T-helper 17 cell (primary cell): ENCODE data around the gene CNTFR. TPM values are rescaled to one million over a fixed set of nuclear protein-coding genes. Genes with fewer than 3 reads are reported as not detected.

ENCODE experiments used
- ATAC-seq: fragments of 150-1000 bp; cut with Tn5 transposase; 2 replicates; pipeline ENCODE4 v1.10.0; 2021; ENCODE audit warnings: mild to moderate bottlenecking, moderate library complexity
- DNase-seq, 3 donors: peaks; one replicate each; pipeline versions ENCODE4 v3.0.0 to v3.0.0-alpha.2; 2020 to 2021
- H3K9me3 ChIP-seq: one replicate; pipeline ENCODE4 v1.7.0; 2013; ENCODE audit warnings: low read length, mild to moderate bottlenecking; ENCODE audit not compliant: control insufficient read depth, poor library complexity, severe bottlenecking
- H3K27ac Mint-ChIP-seq: one replicate; pipeline ENCODE4 v1.8.0; 2022; ENCODE audit warnings: mild to moderate bottlenecking, moderate library complexity, mixed read lengths
- H3K27me3 Mint-ChIP-seq: one replicate; pipeline ENCODE4 v1.8.0; 2022; ENCODE audit warnings: mixed read lengths
- H3K36me3 Mint-ChIP-seq: one replicate; pipeline ENCODE4 v1.8.0; 2022; ENCODE audit warnings: low read depth, mixed read lengths
- H3K4me1 Mint-ChIP-seq: one replicate; pipeline ENCODE4 v1.8.0; 2022; ENCODE audit warnings: mild to moderate bottlenecking, mixed read lengths
- H3K4me3 Mint-ChIP-seq: one replicate; pipeline ENCODE4 v1.8.0; 2022; ENCODE audit warnings: mild to moderate bottlenecking, moderate library complexity, mixed read lengths
- total RNA-seq, 4 donors: library from RNA in 2 of 4; stranded (reverse) in 2 of 4; gene quantifications; one replicate each; pipeline ENCODE4 v1.2.3 and lab custom pipeline; 2022 to 2026

The CNTFR gene
- total RNA-seq, 2 donors from 2014 or later: not detected

DNA sequence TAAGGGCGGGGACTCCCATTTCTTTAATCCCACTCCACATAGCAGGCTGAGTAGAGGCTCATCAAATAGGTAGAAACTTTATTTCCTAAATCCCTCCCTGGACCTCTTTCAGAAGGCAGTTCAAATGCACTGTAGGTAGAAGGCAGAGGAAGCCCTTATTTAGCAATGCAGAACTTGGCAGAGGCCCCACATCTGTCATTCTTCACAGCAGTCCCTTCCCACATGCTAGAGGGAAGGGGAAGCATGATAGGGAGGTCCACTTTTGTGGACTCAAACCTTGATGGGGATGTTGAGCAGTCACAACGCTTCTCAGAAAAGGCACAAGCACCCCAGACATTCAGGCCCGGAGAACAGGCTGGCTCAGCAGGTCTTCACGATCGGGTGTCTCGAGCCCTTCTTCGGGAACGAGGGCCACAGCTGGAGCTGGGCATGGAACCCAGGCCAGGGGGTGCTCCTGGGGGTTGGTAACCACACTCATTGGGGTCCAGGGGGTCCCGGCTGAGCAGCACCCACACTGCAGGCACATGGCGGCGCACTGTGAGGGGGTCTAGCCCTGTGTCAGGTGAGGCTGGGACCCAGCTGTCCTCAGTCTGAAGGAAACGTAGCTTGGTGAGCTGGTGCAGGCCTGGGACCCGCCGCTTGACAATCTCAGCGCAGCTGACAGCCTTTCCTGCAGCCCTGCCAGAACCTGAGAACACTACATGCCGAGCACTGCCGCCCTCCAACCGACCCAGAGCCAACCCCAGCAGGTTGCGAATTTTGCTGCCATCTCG lies 21.1 kb upstream of the CNTFR start:
- no peaks in the 10 kb centered on the region for H3K9me3 ChIP-seq
- no peak for ATAC-seq
- peak overlapping the region; percentile 93 for H3K27ac Mint-ChIP-seq
- H3K36me3 Mint-ChIP-seq: peaks cover 2% of the 10 kb centered on the region
- no peak for DNase-seq
- no peaks in the 10 kb centered on the region for H3K27me3 Mint-ChIP-seq
- peak overlapping the region; percentile 47 for H3K4me3 Mint-ChIP-seq
- H3K4me1 Mint-ChIP-seq: peaks cover 23% of the 10 kb centered on the region

- Mint-ChIP-seq H3K4me3 (no peak overlapping the region), H3K27me3 (peaks cover 13% of the 10 kb centered on the region)
Measured at GRCh38 chr9:34607331-34607730, 17.8 kb upstream of the CNTFR start.

GRCh38 chr9:34606905-34607304 lies 17.4 kb upstream of the CNTFR start:
- H3K9me3 ChIP-seq: no peaks in the 10 kb centered on the region
- no peak overlapping the region for H3K4me3 Mint-ChIP-seq

More at GRCh38 chr9:34607331-34607730, 17.8 kb upstream of the CNTFR start:
- DNase-seq: no peak
- H3K36me3 Mint-ChIP-seq: no peaks in the 10 kb centered on the region
- ATAC-seq: no peak
- H3K4me1 Mint-ChIP-seq: peaks cover 16% of the 10 kb centered on the region
- H3K27ac Mint-ChIP-seq: no peak overlapping the region
- H3K9me3 ChIP-seq: no peaks in the 10 kb centered on the region

DNA sequence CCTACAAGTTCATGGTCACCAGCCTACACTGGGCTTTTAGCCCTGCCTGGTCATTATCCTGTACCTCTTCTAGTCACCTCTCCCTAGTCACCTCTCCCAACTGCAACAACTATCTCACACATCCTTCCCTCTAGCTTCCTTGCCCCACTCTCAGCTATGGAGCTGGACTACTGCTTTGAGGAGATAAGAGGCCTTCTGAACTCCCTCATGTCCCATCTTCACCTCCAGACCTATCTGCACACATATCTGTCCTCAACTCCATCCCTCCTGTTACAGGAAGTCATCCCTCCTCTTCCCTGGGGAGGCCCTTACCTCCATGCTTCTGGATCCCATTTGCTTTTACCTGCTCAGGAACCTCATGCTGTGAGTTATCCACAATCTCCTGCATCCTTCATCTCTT lies 16.7 kb upstream of the CNTFR start:
- Mint-ChIP-seq H3K4me3 (no peak overlapping the region), H3K27ac (no peak overlapping the region), H3K4me1 (peaks cover 11% of the 10 kb centered on the region), H3K36me3 (no peaks in the 10 kb centered on the region), H3K27me3 (peaks cover 17% of the 10 kb centered on the region)
- ATAC-seq (no peak), DNase-seq (no peak)
- H3K9me3 ChIP-seq: no peaks in the 10 kb centered on the region

More at GRCh38 chr9:34606905-34607304, 17.4 kb upstream of the CNTFR start:
- H3K27me3 Mint-ChIP-seq: peaks cover 13% of the 10 kb centered on the region
- no peak overlapping the region for H3K27ac Mint-ChIP-seq
- ATAC-seq: no peak
- DNase-seq: no peak
- no peaks in the 10 kb centered on the region for H3K36me3 Mint-ChIP-seq
- peaks cover 14% of the 10 kb centered on the region for H3K4me1 Mint-ChIP-seq

DNA sequence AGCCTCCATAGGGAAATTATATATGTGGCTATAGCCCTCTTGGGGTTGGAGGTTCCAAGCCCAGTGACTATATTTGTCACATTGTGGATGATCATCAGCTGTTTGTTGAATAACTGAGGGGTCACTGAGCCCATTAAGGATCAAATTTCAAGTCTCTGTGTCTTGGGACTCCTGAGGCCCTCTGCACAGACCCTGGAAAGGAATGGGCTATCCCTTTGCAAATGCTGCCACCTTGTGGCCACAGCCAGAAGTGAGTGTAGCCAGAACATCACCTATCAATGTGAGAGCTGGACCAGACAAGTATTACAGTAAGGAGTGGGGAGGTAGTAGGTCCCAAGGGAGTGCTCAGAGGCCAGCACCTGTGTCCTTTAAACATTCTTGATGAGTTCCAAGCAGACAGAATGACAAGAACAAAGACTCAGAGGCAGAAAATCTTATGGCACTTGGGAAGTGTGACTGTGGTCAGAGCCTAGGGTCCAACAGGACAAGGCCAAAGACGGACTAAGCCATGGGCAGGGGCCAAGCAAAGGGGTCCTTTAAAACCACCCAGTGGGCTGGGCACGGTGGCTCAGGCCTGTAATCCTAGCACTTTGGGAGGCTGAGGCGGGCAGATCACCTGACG lies 14.2 kb upstream of the CNTFR start:
- peaks cover 6% of the 10 kb centered on the region for H3K4me1 Mint-ChIP-seq
- DNase-seq: peak; percentile 60 to 79 (median 61)
- H3K27me3 Mint-ChIP-seq: peaks cover 35% of the 10 kb centered on the region
- no peak overlapping the region for H3K4me3 Mint-ChIP-seq
- H3K27ac Mint-ChIP-seq: no peak overlapping the region
- H3K9me3 ChIP-seq: no peaks in the 10 kb centered on the region
- peaks cover 2% of the 10 kb centered on the region for H3K36me3 Mint-ChIP-seq
- ATAC-seq: peak; percentile 94

DNA sequence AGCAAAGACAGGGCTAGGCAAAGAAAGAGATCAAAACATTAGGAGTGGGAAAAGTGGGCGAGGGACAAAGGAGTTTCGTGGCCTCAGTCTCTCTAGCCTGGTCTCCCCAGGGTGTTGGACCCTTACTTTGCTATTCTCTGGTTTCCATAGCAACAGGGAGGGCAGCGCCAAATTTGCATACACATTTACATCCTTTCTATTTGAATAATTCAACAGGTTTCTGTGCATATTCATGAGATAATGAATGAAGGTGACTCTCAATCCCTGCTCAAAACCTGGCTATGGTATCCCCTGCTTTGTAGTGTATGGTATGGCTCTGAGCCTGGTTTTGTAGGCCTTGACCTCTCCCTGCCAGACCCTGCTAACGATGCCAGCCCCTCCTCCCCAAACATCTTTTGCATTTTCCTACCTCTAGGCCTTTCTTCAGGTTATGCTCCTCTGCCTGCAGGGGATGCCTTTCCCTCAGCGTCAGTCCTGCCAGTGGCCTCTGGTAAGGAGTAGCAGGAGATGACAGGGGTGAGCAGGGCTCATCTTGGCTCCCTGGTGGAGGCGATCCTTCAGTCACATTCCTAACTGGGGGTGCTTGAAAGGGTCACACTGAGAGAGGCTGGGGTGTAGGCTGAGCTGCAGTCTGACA lies 12.5 kb upstream of the CNTFR start:
- ATAC-seq: no peak
- H3K9me3 ChIP-seq: no peaks in the 10 kb centered on the region
- Mint-ChIP-seq H3K27me3 (peaks cover 43% of the 10 kb centered on the region), H3K27ac (peak overlapping the region; percentile 75), H3K4me3 (no peak overlapping the region), H3K36me3 (peaks cover 2% of the 10 kb centered on the region), H3K4me1 (peaks cover 8% of the 10 kb centered on the region)
- no peak for DNase-seq

DNA sequence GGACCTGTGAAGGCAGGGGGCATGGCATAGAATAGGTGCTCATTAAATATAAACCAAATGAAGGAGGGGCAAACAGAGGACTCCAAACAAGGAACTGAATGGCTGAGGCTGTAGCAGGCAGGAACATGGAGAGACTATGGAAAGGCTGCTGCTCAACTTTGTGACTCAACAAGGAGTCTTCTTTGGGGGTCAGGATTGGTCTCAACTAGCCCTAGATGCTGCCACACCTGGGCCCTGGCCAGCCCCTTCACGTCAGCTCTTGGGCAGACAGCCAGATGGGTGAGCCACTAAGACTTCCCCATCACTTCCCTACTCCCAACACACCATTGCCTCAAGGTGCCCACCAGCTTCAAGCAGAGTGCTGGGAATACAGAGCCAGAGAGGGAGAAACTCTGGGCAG lies 11.4 kb upstream of the CNTFR start:
- H3K27ac Mint-ChIP-seq: peak overlapping the region; percentile 75
- no peaks in the 10 kb centered on the region for H3K9me3 ChIP-seq
- no peak overlapping the region for H3K4me3 Mint-ChIP-seq
- peaks cover 52% of the 10 kb centered on the region for H3K27me3 Mint-ChIP-seq
- peaks cover 10% of the 10 kb centered on the region for H3K4me1 Mint-ChIP-seq
- H3K36me3 Mint-ChIP-seq: peaks cover 4% of the 10 kb centered on the region
- DNase-seq: no peak
- no peak for ATAC-seq

DNA sequence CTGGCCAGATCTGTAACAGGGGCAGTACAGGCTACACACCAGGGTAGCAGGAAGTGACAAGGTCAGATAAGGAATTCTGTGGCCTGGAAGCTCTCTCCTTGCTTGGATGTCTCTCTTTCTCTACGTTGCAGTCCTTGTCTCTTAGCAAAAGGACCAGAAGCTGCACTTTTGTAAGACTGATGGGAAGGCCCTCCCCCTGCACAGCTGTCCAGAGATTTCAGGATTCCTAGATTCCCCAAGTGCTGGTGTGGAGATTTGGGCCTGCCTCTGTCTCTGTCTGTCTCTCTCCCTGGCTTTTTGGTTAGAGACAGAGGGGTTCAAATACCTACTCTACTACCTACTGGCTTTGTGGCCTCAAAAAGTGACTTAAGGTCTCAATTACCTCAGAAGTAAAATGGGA lies 10.0 kb upstream of the CNTFR start:
- peaks cover 4% of the 10 kb centered on the region for H3K36me3 Mint-ChIP-seq

DNA sequence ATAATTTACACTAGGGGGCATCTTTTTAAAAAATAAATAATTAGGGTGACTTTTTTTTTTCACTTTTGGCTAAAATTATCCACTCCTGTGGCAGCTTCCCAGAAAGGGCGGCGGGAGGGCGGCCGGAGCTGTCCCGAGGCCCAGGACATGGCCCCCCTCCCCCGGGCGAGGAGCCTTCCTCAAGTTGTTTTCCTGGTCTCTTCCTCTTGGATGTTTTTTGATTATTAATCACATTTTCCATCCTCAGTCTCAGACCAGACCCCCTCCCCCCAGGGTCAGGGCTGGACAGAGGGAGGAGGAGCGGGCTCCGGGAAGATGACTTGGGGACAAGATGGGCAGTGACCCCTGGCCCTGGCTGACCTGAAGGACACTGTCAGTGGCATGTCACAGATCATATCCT lies 4.7 kb upstream of the CNTFR start:
- peaks cover 66% of the 10 kb centered on the region for H3K27me3 Mint-ChIP-seq
- no peak for ATAC-seq
- H3K4me3 Mint-ChIP-seq: no peak overlapping the region

More for the DNA sequence above, 10.0 kb upstream of the CNTFR start:
- ATAC-seq (no peak), DNase-seq (no peak)
- Mint-ChIP-seq H3K4me3 (no peak overlapping the region), H3K4me1 (peaks cover 10% of the 10 kb centered on the region), H3K27ac (no peak overlapping the region), H3K27me3 (peaks cover 49% of the 10 kb centered on the region)
- no peaks in the 10 kb centered on the region for H3K9me3 ChIP-seq

DNA sequence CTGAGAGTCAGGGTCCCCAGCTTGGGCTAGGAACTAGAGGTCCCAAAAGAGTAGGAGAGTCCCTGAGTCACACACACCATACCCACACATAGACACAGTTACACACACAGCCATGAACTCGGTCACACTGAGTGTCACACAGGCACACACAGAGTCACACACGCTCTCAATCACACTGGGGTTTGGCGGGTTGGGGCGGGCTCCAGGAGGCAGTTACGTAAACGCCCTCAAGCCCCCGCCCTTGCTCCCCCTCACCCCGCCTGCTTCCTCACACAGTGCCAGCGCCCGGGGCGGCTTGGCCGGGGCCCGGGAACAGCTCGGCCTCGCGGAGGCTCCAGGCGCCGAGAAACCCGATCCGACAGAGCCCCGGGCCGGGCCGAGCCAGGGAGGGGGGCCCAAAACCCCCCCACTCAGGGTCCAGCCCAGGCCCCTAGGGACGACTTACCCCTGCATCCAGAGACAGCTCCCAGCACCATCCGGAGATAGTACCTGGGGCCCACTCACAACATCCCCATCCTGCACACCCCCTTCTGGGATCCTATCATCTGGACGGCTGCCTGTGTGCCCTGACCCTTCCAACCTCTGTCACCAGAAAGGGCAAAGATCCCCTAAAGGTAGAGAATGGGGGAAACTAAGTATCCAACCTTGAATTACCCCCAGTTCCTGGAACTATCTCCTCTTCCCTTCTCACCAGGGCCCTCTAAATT lies 3.5 kb upstream of the CNTFR start:
- Mint-ChIP-seq H3K36me3 (peaks cover 9% of the 10 kb centered on the region), H3K4me1 (peaks cover 34% of the 10 kb centered on the region), H3K4me3 (peak overlapping the region; percentile 90), H3K27ac (no peak overlapping the region), H3K27me3 (peaks cover 74% of the 10 kb centered on the region)
- ATAC-seq (no peak), DNase-seq (no peak)
- H3K9me3 ChIP-seq: no peaks in the 10 kb centered on the region

More for the DNA sequence above, 4.7 kb upstream of the CNTFR start:
- H3K27ac Mint-ChIP-seq: no peak overlapping the region
- H3K4me1 Mint-ChIP-seq: peaks cover 25% of the 10 kb centered on the region
- H3K9me3 ChIP-seq: no peaks in the 10 kb centered on the region
- peaks cover 4% of the 10 kb centered on the region for H3K36me3 Mint-ChIP-seq
- DNase-seq: no peak

- no peaks in the 10 kb centered on the region for H3K9me3 ChIP-seq
- H3K27me3 Mint-ChIP-seq: peaks cover 75% of the 10 kb centered on the region
- peaks cover 9% of the 10 kb centered on the region for H3K36me3 Mint-ChIP-seq
- ATAC-seq: no peak
- H3K27ac Mint-ChIP-seq: no peak overlapping the region
- H3K4me1 Mint-ChIP-seq: peaks cover 32% of the 10 kb centered on the region
- H3K4me3 Mint-ChIP-seq: peak overlapping the region; percentile 90
- DNase-seq: no peak
Measured at GRCh38 chr9:34591917-34592866, 2.7 kb upstream of the CNTFR start.

DNA sequence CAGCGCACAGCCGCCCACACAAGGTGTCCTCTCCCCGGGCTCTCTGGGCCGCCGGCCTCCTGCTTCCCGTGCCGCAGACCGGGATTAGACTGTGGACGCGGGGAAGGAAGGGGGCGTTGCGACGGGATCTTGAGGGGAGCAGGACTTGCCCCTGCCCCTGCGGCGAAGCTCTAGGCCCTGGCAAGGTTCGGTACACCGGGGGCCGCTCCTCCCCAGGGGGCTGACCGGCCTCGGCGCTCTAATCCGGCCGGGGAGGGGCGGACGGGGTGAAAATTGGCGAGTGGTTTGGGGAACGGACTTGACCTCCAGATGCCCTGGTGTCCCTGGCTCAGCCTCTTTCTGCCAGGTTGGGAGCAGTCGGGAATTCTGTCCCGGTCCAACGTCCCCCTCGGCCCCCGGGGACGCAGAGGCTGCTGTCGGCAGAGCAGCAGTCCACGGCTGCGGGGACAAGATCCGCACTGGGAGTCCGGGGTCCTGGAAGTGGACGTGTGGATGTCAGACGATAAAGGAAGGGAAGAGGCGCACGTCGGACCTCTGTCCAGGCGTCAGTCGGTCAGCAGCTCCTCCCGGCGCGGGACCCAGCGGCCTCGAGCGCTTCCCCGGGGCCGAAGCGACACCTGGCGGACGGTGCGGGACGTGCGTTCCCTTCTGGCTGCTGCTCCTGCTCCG lies 1.9 kb upstream of the CNTFR start:
- no peak overlapping the region for H3K27ac Mint-ChIP-seq
- peaks cover 32% of the 10 kb centered on the region for H3K4me1 Mint-ChIP-seq
- H3K36me3 Mint-ChIP-seq: peaks cover 9% of the 10 kb centered on the region
- H3K9me3 ChIP-seq: no peaks in the 10 kb centered on the region
- ATAC-seq (peak; percentile 85), DNase-seq (peak; percentile 64 to 76 (median 73))
- H3K4me3 Mint-ChIP-seq: peak overlapping the region; percentile 90
- H3K27me3 Mint-ChIP-seq: peaks cover 78% of the 10 kb centered on the region
